ENCODE results near the gene MRPS6. TPM values are rescaled to one million over a fixed set of nuclear protein-coding genes. Genes with fewer than 3 reads are reported as not detected.

Gene MRPS6
- total RNA-seq, 4 donors from 2014 or later = 33.1 to 63.7 (median 39.3) TPM

DNA sequence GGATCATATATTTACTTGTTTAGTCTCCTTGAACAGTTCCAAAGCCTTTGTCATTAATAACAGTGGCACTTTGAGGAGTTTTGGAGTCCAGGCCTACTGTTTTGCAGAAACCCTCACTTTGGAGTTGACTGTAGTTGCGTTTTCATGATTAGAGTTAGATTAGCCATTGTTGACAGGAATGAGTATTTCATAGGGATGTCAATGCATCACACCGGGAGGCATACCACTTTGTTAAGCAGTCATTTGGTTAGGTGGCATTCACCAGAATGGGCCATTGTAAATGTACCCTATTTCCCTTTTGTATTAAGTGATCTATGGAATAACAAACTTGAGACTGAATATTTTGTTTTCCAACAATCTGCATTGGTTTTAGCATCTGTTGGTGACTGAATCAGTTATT is 11.8 kb downstream of the MRPS6 start:
- H3K4me3 ChIP-seq = no peak overlapping the region
- ATAC-seq = no peak
- WGBS, 2 donors (ENCODE audit: low coverage in 1 of 2) = 80 to 95% methylated on average over 2 of the region's 2 CpGs
- TF ChIP-seq CTCF (IDR thresholded peaks at IDR 0.05) = no peak
- H3K9me3 ChIP-seq = no peaks in the 10 kb centered on the region
- no peak overlapping the region for H3K27ac ChIP-seq
- no peaks in the 10 kb centered on the region for H3K36me3 ChIP-seq
- H3K4me1 ChIP-seq = peaks cover 0 to 68% (median 3%) of the 10 kb centered on the region in 3 donors
- H3K27me3 ChIP-seq = no peaks in the 10 kb centered on the region

GRCh38 chr21:34086887-34087306 is 13.5 kb downstream of the MRPS6 start:
- H3K27me3 ChIP-seq = no peaks in the 10 kb centered on the region
- WGBS, 2 donors (ENCODE audit: low coverage in 1 of 2) = 92 to 100% methylated on average over 3 to 5 of the region's 5 CpGs
- no peak for TF ChIP-seq EP300 (IDR thresholded peaks at IDR 0.05)
- TF ChIP-seq CTCF (IDR thresholded peaks at IDR 0.05) = no peak
- TF ChIP-seq POLR2A (IDR thresholded peaks at IDR 0.05) = no peak
- no peak for TF ChIP-seq POLR2AphosphoS5 (IDR thresholded peaks at IDR 0.05)
- no peak overlapping the region for H3K4me3 ChIP-seq
- no peak overlapping the region for H3K27ac ChIP-seq
- no peaks in the 10 kb centered on the region for H3K36me3 ChIP-seq
- no peak for ATAC-seq
- peaks cover 0 to 70% (median 7%) of the 10 kb centered on the region in 3 donors for H3K4me1 ChIP-seq
- no peaks in the 10 kb centered on the region for H3K9me3 ChIP-seq

GRCh38 chr21:34088752-34089151 is 15.4 kb downstream of the MRPS6 start:
- Histone ChIP-seq H3K36me3 (no peaks in the 10 kb centered on the region), H3K4me1 (peaks cover 2 to 73% (median 7%) of the 10 kb centered on the region in 3 donors), H3K9me3 (no peaks in the 10 kb centered on the region), H3K27ac (no peak overlapping the region), H3K27me3 (no peaks in the 10 kb centered on the region), H3K4me3 (no peak overlapping the region)
- no peak for TF ChIP-seq POLR2AphosphoS5 (IDR thresholded peaks at IDR 0.05)
- TF ChIP-seq EP300 (IDR thresholded peaks at IDR 0.05) = no peak
- TF ChIP-seq POLR2A (IDR thresholded peaks at IDR 0.05) = no peak
- no peak for TF ChIP-seq CTCF (IDR thresholded peaks at IDR 0.05)
- 88 to 92% methylated on average over 3 of the region's 3 CpGs for WGBS, 2 donors (ENCODE audit: low coverage in 1 of 2)
- ATAC-seq = no peak

- H3K4me1 ChIP-seq = peaks cover 2 to 68% (median 7%) of the 10 kb centered on the region in 3 donors
These were observed 17.7 kb downstream of the MRPS6 start for GRCh38 chr21:34091032-34091431.

DNA sequence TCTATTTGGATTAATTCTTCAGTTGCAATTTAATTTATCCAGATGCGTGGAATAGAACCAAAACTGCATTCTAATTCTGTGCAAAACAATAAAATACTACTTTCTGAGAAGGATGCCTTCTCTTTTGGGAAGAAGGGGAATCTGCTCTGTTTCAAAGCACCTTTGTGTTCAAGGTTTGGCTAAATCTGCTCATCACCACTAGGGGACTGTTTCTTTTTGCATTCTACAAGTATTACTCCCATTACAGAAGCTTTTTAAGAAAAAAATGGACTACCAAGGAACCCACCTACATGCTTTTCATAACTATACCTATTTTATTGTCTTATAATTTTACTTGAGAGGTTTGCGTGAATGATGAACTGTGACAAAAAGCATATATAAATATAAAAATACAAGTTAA is 18.2 kb downstream of the MRPS6 start:
- Histone ChIP-seq H3K27me3 (no peaks in the 10 kb centered on the region), H3K4me1 (peaks cover 2 to 67% (median 7%) of the 10 kb centered on the region in 3 donors)
- TF ChIP-seq CTCF (IDR thresholded peaks at IDR 0.05) (peak in 3 of 4 experiments; percentile 12 to 23 (median 14)), POLR2A (IDR thresholded peaks at IDR 0.05) (no peak)

More at GRCh38 chr21:34091032-34091431, 17.7 kb downstream of the MRPS6 start:
- WGBS, 2 donors (ENCODE audit: low coverage in 1 of 2) = 50 to 94% methylated on average over 1 to 3 of the region's 4 CpGs
- H3K4me3 ChIP-seq = no peak overlapping the region
- H3K27me3 ChIP-seq = no peaks in the 10 kb centered on the region
- H3K36me3 ChIP-seq = peaks cover 0 to 13% of the 10 kb centered on the region in 2 donors
- ATAC-seq = no peak
- H3K27ac ChIP-seq = no peak overlapping the region
- no peak for TF ChIP-seq POLR2A (IDR thresholded peaks at IDR 0.05)
- H3K9me3 ChIP-seq = no peaks in the 10 kb centered on the region

More for the DNA sequence above, 18.2 kb downstream of the MRPS6 start:
- Histone ChIP-seq H3K36me3 (peaks cover 0 to 19% of the 10 kb centered on the region in 2 donors), H3K9me3 (no peaks in the 10 kb centered on the region), H3K4me3 (no peak overlapping the region), H3K27ac (no peak overlapping the region)
- no peak for ATAC-seq
- 89 to 98% methylated on average over 2 of the region's 2 CpGs for WGBS, 2 donors (ENCODE audit: low coverage in 1 of 2)
